Neural cell (in vitro differentiated cells): ENCODE results near the gene TNS1.

Experiments used
- CTCF ChIP-seq: fragments of 450-650 bp; IDR thresholded peaks from 2 replicates; pipeline ENCODE4 v1.5.1; 2014; ENCODE audit warnings: antibody characterized with exemption, mild to moderate bottlenecking, moderate library complexity; ENCODE audit not compliant: poor library complexity, severe bottlenecking
- POLR2AphosphoS5 ChIP-seq: IDR thresholded peaks from 2 replicates; pipeline ENCODE4 v1.6.1; 2012

- TF ChIP-seq CTCF = no peak
- no peak for TF ChIP-seq POLR2AphosphoS5
Measured at GRCh38 chr2:217752714-217753459, 249.9 kb downstream of the TNS1 start.
